Stimulated activated CD4-positive, alpha-beta T cell treated with anti-CD3 and anti-CD28 coated beads, Interleukin-1b, Interleukin-23, amount 100 ng/mL, for 4 hours (primary cell): ENCODE measurements around the gene MAOA.
"Not testable (repeated sequence)": the region's sequence is repeated elsewhere in the genome, so short reads cannot be mapped to it uniquely, and the experiment has no call there.

Experiments
- DNase-seq, 2 donors: peaks; one replicate each; pipeline ENCODE4 v3.0.0-alpha.2; 2020; ENCODE audit warnings: low read depth in 2 of 2

The MAOA gene

GRCh38 chrX:43717161-43717560 lies 61.1 kb downstream of the MAOA start:
- no peak for DNase-seq

- no peak for DNase-seq
These were observed 62.0 kb downstream of the MAOA start for GRCh38 chrX:43718081-43718480.

DNA sequence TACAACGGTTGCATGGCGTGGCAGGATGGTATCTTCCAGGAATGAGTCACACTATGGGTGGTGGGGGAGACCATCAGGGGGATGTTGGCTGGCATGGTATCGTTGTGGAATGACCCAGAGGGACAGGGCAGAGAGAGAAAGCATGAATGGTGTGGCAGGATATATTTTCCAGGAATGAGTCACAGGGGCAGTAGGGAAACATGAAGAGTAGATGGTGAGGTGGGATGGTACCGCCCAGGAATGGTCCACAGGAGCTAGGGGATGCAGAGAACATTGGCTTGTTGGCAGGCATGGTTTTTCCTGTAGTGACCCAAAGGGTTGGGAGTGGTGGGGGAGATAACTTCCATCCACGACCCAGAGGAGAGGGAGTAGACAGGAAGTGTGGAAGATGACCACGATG lies 62.4 kb downstream of the MAOA start:
- no peak for DNase-seq

DNA sequence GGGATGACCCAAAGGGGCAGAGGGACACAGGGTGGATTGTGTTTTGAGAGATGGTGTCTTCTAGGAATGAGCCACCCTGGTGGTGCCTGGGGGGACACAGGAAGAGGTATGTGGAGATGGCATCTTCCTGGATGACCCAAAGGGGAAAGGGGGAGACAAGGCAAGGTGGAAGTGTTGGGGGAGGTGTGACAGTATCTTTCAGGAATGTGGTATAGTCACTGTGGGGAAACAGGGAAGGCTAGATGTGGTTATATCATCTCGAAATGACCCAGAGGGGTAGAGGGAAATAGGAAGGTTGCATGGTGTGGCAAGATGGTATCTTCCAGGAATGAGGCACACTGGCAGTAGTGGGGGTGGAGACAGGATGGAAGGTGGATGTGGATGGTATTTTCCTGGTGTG lies 62.9 kb downstream of the MAOA start:
- DNase-seq: no peak

DNA sequence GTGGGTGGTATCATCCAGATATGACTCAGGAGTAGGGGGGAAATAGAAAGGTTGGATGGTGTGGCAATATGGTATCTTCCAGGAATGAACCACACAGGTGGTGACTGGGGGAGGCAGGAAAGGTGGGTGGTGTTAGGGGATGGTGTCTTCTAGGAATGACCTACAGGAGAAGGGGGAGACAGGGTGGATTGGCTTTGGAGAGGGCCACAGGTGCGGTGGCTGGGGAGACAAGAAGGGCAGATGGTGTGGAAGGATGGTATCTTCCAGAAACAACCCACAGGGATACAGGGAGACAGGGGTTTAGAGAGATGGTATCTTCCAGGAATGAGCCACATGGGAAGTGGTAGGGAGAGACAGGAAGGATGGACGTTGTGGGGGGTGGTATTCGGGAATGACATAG lies 64.0 kb downstream of the MAOA start:
- no peak for DNase-seq

DNA sequence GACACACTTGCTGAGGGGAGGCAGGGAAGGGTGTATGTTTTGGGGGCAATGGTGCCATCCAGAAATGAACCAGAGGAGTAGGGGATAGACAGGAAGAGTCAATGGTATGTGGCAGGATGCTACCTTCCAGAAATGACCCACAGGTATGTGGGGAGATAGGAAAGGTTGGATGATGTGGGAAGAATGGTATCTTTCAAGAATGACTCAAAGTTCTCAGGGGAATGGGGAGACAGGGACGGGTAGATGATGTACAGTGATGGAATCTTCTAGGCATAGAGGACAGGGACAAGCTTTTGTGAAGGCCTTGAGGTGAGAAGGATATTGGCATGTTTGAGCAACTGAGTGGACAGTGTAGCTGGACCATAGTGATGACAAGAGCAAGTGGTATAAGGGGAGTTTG lies 64.9 kb downstream of the MAOA start:
- no peak for DNase-seq

DNA sequence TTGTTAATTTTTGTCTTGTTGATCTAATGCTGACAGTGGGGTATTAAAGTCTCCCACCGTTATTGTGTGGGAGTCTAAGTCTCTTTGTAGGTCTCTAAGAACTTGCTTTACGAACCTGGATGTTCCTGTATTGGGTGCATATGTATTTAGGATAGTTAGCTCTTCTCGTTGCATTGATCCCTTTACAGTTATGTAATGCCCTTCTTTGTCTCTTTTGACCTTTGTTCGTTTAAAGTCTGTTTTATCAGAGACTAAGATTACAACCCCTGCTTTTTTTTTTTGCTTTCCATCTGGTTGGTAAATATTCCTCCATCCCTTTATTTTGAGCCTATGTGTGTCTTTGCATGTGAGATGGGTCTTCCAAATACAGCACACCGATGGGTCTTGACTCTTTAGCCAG lies 69.1 kb downstream of the MAOA start:
- DNase-seq: not testable (repeated sequence)

GRCh38 chrX:43727254-43727653 lies 71.2 kb downstream of the MAOA start:
- DNase-seq: not testable (repeated sequence)

DNA sequence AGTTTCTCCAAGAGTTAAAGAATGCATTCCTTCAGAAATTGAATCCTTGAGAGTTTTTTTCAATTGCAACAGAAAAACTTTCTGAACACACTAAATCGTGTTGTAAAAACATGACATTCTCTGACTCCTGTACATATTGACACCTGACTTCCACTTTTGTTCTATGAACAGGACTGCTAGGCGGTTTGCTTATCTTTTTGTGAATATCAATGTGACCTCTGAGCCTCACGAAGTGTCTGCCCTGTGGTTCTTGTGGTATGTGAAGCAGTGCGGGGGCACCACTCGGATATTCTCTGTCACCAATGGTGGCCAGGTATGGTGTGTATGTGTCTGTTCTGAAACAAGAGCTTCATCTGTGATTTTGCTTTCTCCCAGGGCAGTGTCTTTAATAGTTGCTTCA lies 71.9 kb downstream of the MAOA start:
- no peak for DNase-seq

- DNase-seq: no peak
These were observed 72.9 kb downstream of the MAOA start for GRCh38 chrX:43728966-43729365.

DNA sequence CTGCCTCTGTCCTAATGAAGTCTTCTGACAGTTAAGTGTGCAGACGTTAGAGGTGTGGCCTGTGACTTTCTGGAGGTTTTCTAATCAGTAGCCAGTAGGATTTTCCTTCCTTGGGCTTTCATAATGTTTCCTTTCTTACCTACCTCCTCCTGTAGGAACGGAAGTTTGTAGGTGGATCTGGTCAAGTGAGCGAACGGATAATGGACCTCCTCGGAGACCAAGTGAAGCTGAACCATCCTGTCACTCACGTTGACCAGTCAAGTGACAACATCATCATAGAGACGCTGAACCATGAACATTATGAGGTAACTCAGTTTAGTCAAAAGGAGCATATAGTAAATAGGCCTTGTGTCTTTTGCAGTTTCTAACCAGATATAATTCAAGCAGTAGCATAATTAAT lies 75.0 kb downstream of the MAOA start:
- DNase-seq: no peak

GRCh38 chrX:43733699-43734098 lies 77.6 kb downstream of the MAOA start:
- no peak for DNase-seq

DNA sequence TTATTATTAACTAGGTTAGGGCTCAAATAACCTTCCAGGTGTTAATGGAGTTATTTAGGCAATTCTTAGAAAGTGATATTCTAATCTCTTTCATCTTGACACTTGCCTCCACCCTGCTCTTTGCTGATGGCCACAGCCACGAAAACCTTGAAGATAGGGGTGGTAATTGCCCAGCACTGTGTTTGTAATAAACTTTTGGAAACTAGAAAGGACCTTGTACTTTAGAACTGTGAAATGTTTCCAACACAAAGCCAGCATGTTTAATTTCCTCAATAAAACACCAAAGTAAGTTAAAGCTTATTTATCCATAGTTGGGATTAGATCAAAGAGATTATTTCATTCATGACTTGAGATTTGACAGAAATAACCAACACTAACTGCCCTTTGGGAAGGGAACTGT lies 78.3 kb downstream of the MAOA start:
- DNase-seq: no peak

- DNase-seq: no peak
These were observed 79.4 kb downstream of the MAOA start for GRCh38 chrX:43735534-43735933.

- DNase-seq: no peak
These were observed 79.9 kb downstream of the MAOA start for GRCh38 chrX:43735957-43736356.

GRCh38 chrX:43741843-43742573 lies 85.9 kb downstream of the MAOA start:
- no peak for DNase-seq

GRCh38 chrX:43743100-43743822 lies 87.2 kb downstream of the MAOA start:
- DNase-seq: no peak

GRCh38 chrX:43744284-43744683 lies 88.2 kb downstream of the MAOA start:
- no peak for DNase-seq

DNA sequence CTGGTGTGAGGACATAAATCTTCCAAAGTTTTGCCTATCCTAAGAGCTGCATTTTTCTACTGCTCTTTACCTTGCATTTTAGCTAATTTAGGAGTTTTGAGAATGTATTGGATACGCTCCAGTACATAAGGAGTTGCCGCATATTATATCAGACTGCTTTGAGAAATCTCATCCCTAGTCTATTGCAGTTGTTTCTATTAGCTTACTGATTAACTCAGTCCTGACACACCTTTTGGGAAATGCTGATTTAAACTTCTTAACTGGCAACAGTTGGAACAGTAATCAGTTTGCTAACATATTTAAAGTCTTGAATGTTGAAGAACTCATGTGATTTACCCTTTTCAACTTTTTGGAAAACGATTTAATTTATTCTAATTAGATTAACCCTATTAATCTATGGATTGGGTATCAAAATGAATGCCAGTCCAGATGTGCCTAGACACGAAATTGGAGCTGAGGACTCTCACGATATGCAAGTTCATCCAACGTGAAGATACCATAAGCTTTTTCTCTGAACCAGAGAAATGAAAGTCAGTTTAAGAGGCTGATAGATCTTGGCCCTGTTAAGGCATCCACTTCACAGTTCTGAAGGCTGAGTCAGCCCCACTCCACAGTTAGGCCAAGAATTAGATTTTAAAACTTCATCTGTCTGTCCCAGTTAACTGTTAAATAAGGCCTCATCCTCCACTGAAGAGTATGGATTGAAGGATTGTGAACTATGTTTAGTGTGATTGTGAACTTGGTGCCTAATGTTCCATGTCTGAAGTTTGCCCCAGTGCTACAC lies 90.0 kb downstream of the MAOA start:
- no peak for DNase-seq

- DNase-seq: no peak
These were observed 91.4 kb downstream of the MAOA start for GRCh38 chrX:43747476-43747875.

DNA sequence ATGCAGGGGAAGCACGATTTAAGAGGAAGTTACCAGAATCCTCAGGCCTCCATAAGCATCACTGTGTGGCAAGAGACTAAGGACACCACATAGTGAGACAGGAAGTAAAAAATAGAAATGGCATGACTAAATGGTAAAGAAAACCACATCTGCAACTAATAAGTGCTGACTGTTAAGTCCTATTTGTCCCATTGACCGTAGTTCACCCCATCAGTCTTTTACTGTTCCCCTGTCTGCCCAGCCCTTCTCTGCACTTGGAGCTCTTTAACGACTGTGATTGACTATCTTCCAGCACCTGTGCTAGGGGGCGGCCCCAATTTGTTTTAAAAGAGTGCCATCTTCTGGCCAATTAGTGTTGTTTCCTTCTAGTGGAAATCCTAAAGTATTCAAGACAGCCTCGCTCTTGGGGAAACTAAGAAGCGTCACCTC lies 94.2 kb downstream of the MAOA start:
- DNase-seq: peak in 1 of 2 donors; percentile 21

DNA sequence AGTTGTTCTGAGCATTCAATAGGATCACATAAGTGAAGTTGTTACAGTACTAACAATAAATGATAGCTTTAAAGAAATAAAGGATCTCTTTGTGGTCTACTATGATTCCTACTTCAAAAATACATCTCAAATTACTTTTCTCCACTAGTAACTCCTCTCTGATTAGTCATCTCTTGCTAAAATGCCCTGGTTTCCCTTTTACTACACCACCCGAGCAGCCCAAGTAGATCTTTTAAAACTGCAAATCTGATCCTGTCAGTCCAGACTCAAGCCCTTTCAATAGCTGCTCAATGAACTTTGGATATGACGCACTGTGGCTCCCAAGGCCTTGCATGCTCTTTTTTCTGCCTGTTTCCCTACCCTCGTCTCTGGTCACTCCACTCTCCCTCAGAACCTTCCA lies 97.5 kb downstream of the MAOA start:
- DNase-seq: no peak

GRCh38 chrX:43756076-43756475 lies 100.0 kb downstream of the MAOA start:
- DNase-seq: no peak
